GM19452 (cell line): ENCODE data around the gene HOXA4.

Experiments used
- ATAC-seq: cut with Tn5 transposase; IDR thresholded peaks from one replicate; pipeline ENCODE4 v1.9.1; 2021; ENCODE audit not compliant: unreplicated experiment

HOXA4 gene

GRCh38 chr7:27133409-27134231 is 3.1 kb upstream of the HOXA4 start:
- no peak for ATAC-seq

GRCh38 chr7:27132978-27133377 is 2.4 kb upstream of the HOXA4 start:
- ATAC-seq, result no peak

- ATAC-seq, result no peak
Observed at GRCh38 chr7:27132214-27132613, 1.7 kb upstream of the HOXA4 start.

- no peak for ATAC-seq
Observed at GRCh38 chr7:27131390-27131819, 848 bp upstream of the HOXA4 start.

- ATAC-seq, result no peak
Observed at GRCh38 chr7:27129729-27130539, 623 bp downstream of the HOXA4 start.

- ATAC-seq, result no peak
Observed at GRCh38 chr7:27128776-27129728, 1.5 kb downstream of the HOXA4 start.

- ATAC-seq, result no peak
Observed at GRCh38 chr7:27128034-27128433, 2.5 kb downstream of the HOXA4 start.

- no peak for ATAC-seq
Observed at GRCh38 chr7:27126596-27127327, 3.8 kb downstream of the HOXA4 start.

GRCh38 chr7:27125986-27126394 is 4.6 kb downstream of the HOXA4 start:
- no peak for ATAC-seq

GRCh38 chr7:27124902-27125689 is 5.5 kb downstream of the HOXA4 start:
- ATAC-seq, result no peak

GRCh38 chr7:27124096-27124901 is 6.3 kb downstream of the HOXA4 start:
- no peak for ATAC-seq

- no peak for ATAC-seq
Observed at GRCh38 chr7:27123477-27124053, 7.0 kb downstream of the HOXA4 start.

- no peak for ATAC-seq
Observed at GRCh38 chr7:27123007-27123476, 7.5 kb downstream of the HOXA4 start.

GRCh38 chr7:27122077-27122910 is 8.3 kb downstream of the HOXA4 start:
- no peak for ATAC-seq

- ATAC-seq, result no peak
Observed at GRCh38 chr7:27121684-27122076, 8.9 kb downstream of the HOXA4 start.

- ATAC-seq, result no peak
Observed at GRCh38 chr7:27119412-27119911, 11.1 kb downstream of the HOXA4 start.

GRCh38 chr7:27118580-27118979 is 12.0 kb downstream of the HOXA4 start:
- ATAC-seq, result no peak
